COLO668 (cell line): Measurements from ENCODE around the gene RNPEPL1.

Experiments used
- DNase-seq: peaks from one replicate; lab custom pipeline; 2025; ENCODE audit not compliant: unreplicated experiment; lab: John Stamatoyannopoulos, UW

RNPEPL1 gene

DNA sequence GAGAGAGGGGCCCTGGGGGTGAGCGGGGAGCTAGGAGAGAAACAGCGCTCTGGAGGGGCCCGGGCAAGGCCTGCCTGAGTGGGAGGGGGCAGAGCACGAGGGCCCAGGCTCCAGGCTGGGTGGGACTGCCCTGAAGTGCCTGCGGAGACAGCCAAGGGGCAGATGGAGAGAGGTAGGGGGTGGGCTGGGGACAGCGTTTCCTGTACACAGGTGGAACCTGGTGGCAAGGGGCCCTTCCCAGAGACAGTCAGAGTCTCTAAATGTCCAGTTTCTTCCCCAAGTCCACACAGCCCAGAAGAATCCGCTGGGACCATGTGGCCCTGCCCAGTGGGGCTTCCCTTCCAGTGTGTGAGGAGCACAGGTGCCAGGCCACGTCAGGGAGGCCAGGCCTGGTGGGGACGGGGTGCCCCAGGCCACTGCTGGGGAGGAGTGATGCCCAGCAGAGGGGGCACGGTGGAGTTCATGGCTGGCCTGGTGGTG, 55.3 kb downstream of the RNPEPL1 start:
- DNase-seq = no peak

DNA sequence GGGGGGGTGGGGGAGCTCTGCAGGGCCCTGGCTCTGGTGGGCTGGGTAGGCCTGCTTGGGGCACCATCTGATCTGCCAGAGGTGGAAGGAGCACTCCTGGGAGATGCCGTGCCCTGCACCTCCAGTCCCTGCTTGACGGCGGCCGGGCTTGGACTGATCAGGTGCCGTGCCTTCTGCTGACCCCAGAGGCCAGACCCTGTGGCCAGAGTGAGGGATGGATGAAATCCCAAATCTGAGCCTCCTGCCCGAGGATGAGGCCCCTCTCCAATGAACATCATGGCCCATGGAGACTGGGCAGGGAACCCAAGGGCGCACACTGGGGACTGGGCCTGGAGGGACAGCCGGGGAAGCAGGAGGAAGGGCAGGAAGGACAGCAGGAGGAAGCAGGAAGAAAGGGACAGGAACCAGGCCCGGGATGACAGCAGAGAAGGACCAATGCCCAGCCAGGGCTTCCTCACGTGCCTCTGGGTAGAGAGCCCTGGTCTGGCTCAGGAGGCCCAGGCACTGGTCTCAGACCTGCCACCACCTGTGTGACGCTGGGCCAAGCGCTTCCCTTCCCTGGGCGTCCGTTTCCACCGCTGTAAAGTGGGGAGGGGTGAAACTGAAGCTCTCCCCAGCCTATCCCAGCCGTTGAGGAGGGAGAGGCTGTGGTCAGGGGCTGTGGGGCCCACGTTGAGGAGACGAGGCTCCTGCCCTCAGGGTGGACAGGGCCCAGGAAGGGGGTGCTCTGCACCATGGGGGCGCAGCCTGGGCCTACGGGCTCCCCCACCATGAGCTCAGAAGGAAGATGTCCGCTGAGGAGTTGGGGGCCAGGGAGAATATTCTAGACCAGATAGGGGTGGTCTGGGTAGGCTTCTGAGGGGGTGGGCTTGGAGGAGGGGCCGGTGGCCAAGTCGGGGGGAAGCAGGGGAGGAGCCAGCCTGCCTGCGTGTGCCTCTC, 56.0 kb downstream of the RNPEPL1 start:
- no peak for DNase-seq

DNA sequence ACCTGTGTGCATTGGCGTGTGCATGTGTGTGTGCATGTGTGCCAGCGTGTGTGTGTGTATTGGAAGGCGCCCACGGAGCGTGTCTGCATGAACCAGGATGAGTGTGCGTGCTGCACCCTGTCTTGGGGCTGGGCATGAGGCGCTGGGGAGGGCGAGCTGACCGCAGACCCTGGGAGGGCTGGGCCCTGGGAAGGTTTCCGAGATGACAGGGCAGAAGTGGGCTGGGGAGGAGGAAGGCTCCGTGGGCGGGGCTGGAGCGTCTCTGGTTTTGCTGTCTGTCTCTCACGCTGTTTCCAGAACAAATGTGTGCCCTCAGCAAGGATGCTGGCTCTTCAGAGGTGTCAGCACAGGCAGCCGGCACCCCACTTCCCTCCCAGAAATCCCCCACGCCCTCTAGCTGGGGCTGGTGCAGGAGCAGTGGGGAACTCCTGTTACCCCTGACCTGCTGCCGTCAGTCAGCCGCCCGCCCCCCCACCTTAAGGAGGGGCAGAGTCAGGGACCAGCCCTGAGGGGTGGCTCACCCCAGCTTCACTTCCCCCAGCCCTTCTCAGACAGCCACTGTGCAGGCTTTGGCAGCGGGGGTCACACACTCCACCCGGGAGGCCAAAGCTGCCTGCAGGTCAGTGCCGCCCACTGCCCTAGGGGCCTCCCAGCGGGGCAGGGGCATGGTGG, 56.8 kb downstream of the RNPEPL1 start, which contains the start of gene GPR35:
Gene GPR35 (plus strand): TSS at position 531 of the 672 bp plus-strand sequence. CDS start 4,473 bp downstream, outside the sequence.
- DNase-seq = no peak

DNA sequence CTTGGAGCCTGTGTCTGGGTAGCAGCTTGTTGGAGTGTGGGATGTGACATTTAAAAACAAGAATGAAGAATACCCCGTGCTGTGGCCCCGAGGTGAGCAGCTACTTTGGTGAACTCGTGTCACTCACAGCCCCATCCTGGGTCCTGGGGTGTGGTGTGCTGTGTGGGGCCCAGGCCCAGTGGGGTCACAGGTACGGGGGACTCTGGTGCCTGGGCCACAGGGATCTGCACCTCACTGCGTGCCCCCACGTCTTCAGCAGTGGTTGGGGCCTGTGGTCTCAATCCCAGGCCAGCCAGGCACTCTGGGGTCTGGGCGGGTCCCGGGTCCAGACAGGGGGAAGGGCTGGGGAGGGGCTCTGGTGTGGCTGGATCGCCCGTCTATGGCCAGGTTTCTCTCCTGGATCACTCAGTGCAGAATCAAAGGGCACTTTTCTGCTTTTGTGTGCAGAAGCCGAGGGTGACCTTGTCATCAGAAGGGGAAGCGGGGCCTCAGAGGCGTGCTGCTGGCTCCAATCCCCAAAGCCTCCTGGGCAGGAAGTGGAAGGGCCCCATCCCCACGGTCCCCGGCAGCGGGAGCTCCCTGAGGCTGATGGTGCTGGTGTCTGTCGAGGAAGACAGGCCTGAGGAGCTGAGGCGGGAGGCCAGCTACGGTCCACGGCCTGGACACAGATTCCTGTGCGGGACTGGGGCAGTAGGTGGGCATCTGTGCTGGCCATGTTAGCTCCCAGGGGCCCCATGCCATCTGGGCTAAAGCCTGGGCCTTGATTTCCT, 58.4 kb downstream of the RNPEPL1 start:
- DNase-seq = no peak

DNA sequence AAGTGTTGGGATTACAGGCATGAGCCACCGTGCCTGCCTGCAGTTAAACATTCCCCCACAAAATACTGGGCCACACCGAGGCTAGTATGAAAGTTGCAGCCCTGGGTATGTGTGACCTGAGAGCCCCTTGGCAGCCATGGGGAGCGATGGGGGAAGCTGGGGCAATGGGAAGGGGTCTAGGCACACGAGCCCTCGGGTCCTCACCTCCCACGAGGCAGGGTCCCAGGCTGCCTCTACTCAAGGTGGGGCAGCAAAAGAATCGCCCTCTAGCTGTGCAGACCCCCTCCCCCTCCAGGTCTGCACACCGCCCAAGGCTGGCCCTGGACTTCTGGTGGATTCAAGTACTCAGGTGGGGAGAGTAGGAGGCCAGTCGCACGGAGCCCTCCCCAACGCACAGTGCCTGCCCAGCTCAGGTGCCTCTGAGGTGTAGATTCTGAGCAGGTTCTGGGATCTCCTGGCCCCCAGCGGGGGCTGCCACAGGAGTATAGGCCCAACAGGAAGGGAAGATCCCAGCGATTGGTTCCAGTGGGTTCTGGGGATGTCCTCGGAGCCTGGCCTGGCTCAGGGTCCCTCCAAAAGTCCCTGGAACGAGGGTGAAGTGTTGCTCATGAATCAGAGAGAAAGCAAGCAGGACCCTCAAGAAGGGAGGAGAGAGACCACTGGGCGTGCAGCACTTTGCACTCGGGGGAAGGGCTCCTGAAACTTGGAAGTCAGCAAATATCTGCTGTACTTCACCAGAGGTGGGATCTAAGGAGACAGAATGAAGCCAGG, 59.6 kb downstream of the RNPEPL1 start:
- DNase-seq = no peak

DNA sequence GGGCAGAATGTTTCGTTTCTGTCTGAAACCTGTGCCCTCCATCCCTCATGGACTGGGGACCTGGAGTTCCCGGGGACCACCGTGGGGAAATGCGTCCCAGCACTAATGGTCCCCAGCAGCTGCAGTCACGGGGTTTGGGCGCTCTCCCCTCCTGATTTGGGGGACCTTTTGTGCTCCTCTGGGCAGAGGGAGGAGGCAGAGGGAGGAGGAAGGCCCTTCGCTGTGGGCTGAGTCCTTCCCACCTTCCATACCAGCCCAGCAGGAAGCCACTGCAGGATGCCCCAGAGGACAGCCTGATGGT, 60.2 kb downstream of the RNPEPL1 start:
- no peak for DNase-seq

DNA sequence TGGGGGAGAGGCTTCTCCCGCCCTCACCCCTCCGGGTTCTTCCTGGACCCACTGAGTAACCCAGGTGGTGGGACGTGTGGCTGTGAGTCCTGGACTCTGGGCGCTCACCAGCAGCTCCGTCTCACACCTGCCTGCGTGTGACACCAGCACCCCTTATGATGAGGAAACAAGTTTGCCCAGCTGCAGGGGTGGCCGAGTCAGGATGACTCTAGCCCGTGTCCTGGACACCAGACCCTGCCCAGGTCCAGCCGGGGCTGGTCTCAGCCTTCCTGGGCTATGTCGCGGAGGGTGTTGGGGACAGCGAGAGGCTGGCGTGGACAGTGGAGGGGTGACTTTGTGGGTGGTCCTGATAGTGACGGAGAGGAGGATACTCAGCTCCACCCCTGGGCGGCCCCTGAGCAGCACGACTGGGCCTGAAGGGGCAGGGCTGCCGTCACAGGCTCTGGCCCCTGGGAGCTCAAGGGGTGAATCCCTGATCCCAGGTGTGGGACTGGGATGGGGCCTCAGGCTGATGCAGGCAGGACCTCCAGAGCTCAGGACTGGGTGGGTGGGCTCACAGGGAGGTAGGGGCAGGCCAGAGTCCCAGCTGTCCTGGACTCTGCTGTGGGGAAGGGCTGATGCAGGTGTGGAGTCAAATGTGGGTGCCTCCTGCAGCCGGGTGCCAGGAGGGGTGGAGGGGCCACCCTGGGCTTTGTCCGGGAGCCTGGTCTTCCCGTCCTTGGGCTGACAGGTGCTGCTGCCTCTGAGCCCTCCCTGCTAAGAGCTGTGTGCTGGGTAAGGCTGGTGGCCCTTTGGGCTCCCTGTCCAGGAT, 60.7 kb downstream of the RNPEPL1 start:
- DNase-seq = no peak

DNA sequence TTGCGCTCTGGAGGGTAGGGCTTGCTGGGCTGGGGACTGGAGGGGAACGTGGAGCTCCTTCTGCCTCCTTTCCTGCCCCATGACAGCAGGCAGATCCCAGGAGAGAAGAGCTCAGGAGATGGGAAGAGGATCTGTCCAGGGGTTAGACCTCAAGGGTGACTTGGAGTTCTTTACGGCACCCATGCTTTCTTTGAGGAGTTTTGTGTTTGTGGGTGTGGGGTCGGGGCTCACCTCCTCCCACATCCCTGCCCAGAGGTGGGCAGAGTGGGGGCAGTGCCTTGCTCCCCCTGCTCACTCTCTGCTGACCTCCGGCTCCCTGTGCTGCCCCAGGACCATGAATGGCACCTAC, 61.3 kb downstream of the RNPEPL1 start:
- DNase-seq = no peak

DNA sequence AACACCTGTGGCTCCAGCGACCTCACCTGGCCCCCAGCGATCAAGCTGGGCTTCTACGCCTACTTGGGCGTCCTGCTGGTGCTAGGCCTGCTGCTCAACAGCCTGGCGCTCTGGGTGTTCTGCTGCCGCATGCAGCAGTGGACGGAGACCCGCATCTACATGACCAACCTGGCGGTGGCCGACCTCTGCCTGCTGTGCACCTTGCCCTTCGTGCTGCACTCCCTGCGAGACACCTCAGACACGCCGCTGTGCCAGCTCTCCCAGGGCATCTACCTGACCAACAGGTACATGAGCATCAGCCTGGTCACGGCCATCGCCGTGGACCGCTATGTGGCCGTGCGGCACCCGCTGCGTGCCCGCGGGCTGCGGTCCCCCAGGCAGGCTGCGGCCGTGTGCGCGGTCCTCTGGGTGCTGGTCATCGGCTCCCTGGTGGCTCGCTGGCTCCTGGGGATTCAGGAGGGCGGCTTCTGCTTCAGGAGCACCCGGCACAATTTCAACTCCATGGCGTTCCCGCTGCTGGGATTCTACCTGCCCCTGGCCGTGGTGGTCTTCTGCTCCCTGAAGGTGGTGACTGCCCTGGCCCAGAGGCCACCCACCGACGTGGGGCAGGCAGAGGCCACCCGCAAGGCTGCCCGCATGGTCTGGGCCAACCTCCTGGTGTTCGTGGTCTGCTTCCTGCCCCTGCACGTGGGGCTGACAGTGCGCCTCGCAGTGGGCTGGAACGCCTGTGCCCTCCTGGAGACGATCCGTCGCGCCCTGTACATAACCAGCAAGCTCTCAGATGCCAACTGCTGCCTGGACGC, 61.9 kb downstream of the RNPEPL1 start:
- no peak for DNase-seq
